Epithelial cell of proximal tubule (primary cell): ENCODE measurements around the gene SLC40A1. TPM values are rescaled to one million over a fixed set of nuclear protein-coding genes. Genes with fewer than 3 reads are reported as not detected.
"Not testable (repeated sequence)": the region's sequence is repeated elsewhere in the genome, so short reads cannot be mapped to it uniquely, and the experiment has no call there.

ENCODE experiments used
- DNase-seq: peaks from one replicate; pipeline ENCODE4 v3.0.0-alpha.2; 2011; ENCODE audit warnings: low read depth
- H3K4me3 ChIP-seq: 2 replicates; pipeline ENCODE4 v1.5.1; 2011; ENCODE audit warnings: low read depth, mild to moderate bottlenecking, low read length
- total RNA-seq: library from RNA; depleted of rRNA; stranded (reverse); fragments of >200 nt; gene quantifications from 2 replicates; pipeline ENCODE4 v1.2.3, GENCODE V29; 2015
- TF ChIP-seq, protein P1 (sequence below): conservative IDR thresholded peaks from 2 replicates; pipeline ENCODE4 v1.5.1; 2012; ENCODE audit warnings: low read depth, mild to moderate bottlenecking, low read length

Gene SLC40A1
- total RNA-seq, 1 donor from 2014 or later = 5.8 TPM

- DNase-seq = no peak
- TF ChIP-seq, protein P1, sequence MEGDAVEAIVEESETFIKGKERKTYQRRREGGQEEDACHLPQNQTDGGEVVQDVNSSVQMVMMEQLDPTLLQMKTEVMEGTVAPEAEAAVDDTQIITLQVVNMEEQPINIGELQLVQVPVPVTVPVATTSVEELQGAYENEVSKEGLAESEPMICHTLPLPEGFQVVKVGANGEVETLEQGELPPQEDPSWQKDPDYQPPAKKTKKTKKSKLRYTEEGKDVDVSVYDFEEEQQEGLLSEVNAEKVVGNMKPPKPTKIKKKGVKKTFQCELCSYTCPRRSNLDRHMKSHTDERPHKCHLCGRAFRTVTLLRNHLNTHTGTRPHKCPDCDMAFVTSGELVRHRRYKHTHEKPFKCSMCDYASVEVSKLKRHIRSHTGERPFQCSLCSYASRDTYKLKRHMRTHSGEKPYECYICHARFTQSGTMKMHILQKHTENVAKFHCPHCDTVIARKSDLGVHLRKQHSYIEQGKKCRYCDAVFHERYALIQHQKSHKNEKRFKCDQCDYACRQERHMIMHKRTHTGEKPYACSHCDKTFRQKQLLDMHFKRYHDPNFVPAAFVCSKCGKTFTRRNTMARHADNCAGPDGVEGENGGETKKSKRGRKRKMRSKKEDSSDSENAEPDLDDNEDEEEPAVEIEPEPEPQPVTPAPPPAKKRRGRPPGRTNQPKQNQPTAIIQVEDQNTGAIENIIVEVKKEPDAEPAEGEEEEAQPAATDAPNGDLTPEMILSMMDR = no peak
- no peak overlapping the region for H3K4me3 ChIP-seq
Observed at GRCh38 chr2:189609853-189610252, 29.3 kb upstream of the SLC40A1 start.

DNA sequence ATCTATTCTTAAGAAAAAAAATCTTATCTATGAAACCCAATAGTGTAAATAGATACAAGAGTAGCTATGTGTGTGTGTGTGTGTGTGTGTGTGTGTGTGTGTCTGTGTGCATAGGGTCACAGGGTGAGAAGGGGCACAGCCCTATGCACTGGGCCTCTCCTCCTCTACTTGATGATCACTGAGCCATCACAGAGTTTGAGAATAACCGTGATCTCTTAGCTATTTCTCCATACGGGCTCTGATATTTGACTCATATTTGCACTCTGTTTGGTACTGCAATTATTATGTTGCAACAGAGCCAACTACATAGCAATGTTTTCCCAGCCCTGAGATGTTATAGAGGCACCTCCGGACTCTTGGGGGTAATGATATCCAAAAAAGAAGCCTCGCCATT lies 28.8 kb upstream of the SLC40A1 start:
- no peak overlapping the region for H3K4me3 ChIP-seq
- DNase-seq = no peak
- TF ChIP-seq, protein P1 = no peak

DNA sequence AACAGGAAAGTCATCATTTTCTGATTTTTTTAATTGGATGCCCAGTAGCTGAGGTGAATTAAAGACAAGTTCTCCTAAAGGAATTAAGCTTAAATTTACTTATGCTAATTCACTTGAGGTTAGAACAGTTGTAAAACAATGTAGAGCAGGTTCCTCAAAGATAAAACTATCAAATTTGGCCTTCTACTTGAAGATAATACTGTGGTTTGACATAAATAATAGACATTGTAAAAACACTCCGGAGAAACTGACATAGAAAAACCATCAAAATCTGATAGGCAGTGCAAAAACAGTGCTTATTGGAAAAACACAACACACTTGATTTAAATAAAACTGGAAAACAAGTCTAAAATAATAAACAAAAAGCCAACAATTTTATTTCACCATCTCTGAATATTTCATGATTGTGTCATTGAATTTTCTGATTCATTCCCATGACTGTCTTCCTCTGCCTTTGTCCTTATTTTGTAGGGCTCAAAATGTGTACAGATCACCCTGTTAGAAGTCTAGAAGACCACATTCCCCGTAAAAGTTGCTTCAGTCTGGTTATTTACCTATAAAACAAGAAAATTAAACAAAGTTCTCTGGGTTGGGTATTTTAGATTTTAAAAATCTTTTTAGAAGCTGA lies 28.3 kb upstream of the SLC40A1 start:
- H3K4me3 ChIP-seq = no peak overlapping the region
- TF ChIP-seq, protein P1 = no peak
- no peak for DNase-seq

GRCh38 chr2:189608170-189608569 lies 27.6 kb upstream of the SLC40A1 start:
- H3K4me3 ChIP-seq = no peak overlapping the region
- no peak for DNase-seq
- TF ChIP-seq, protein P1 = no peak

DNA sequence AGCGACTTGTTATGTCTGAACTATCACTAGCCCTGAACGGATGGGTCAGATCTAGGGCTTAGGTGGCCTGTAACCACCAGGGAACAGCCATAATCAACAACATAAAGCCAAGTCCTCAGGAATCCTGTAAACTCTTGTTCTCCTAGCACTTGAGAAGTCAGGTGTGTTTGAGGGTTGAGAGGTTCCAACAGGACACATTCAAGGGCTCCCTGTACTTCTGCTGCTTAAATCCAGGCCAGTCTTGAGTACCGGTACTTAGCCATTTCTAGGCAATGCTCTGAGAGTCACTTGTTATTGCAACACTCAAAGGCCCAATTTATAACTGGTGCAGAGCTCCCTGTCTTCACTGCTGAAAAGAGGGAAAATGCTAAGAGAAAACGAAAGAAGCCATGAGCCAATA lies 21.6 kb upstream of the SLC40A1 start:
- TF ChIP-seq, protein P1 = no peak
- H3K4me3 ChIP-seq = no peak overlapping the region
- DNase-seq = no peak

- DNase-seq, H3K4me3 ChIP-seq: not testable (repeated sequence)
Observed at GRCh38 chr2:189601652-189602051, 21.1 kb upstream of the SLC40A1 start.

- H3K4me3 ChIP-seq = no peak overlapping the region
- TF ChIP-seq, protein P1 = no peak
- no peak for DNase-seq
Observed at GRCh38 chr2:189601043-189601442, 20.5 kb upstream of the SLC40A1 start.

GRCh38 chr2:189599245-189599644 lies 18.7 kb upstream of the SLC40A1 start:
- DNase-seq = no peak
- TF ChIP-seq, protein P1 = no peak
- no peak overlapping the region for H3K4me3 ChIP-seq
